ENCODE results near the gene STT3A. TPM values are rescaled to one million over a fixed set of nuclear protein-coding genes. Genes with fewer than 3 reads are reported as not detected.

STT3A gene
- total and polyA plus RNA-seq, 2 of the 13 experiments (the other 11 are each of a cell fraction or from before 2014, with no cell fraction given) = 229 to 319 TPM

GRCh38 chr11:125568970-125569914 lies 23.4 kb upstream of the STT3A start, which contains the start of gene EI24 (continued):
- TF ChIP-seq XRCC5 (optimal IDR thresholded peaks at IDR 0.05; ENCODE audit: low read length) (peak; percentile 84), NR2F2 (IDR thresholded peaks at IDR 0.05; ENCODE audit: borderline replicate concordance, low read depth) (no peak), ZNF552 (CRISPR knock-in tag; IDR thresholded peaks at IDR 0.05; ENCODE audit: borderline replicate concordance) (peak; percentile 61; the same call in 1 of the 2 replicates), ZNF562 (CRISPR knock-in tag; IDR thresholded peaks at IDR 0.05; ENCODE audit: borderline replicate concordance) (no peak), ZNF431 (CRISPR knock-in tag; IDR thresholded peaks at IDR 0.05; ENCODE audit: borderline replicate concordance, low read depth) (peak; percentile 59; the same call in 1 of the 2 replicates), ZNF281 (CRISPR knock-in tag; IDR thresholded peaks at IDR 0.05; ENCODE audit: borderline replicate concordance) (peak; percentile 14; the same call in 1 of the 2 replicates), CHD2 (IDR thresholded peaks at IDR 0.05; ENCODE audit: low read depth, low read length) (peak; percentile 37; the same call in 1 of the 2 replicates), HOMEZ (CRISPR knock-in tag; IDR thresholded peaks at IDR 0.05; ENCODE audit: low read depth) (0 out of 2 replicates have a peak, but pooled peaks have one; percentile 21), SMAD3 (CRISPR knock-in tag; IDR thresholded peaks at IDR 0.05) (0 out of 2 replicates have a peak, but pooled peaks have one; percentile 20), RAD21 (CRISPR knock-in tag; IDR thresholded peaks at IDR 0.05) (peak; percentile 52; the same call in 1 of the 2 replicates), SALL1 (CRISPR knock-in tag; IDR thresholded peaks at IDR 0.05) (peak; percentile 56), ZFP36L2 (CRISPR knock-in tag; IDR thresholded peaks at IDR 0.05) (no peak), ZKSCAN1 (IDR thresholded peaks at IDR 0.05; ENCODE audit: low read length) (no peak), NFYB (CRISPR knock-in tag; IDR thresholded peaks at IDR 0.05) (peak; percentile 56; the same call in 1 of the 2 replicates), BCL6 (CRISPR knock-in tag; IDR thresholded peaks at IDR 0.05) (0 out of 2 replicates have a peak, but pooled peaks have one; percentile 8), ZNF331 (CRISPR knock-in tag; IDR thresholded peaks at IDR 0.05) (peak; percentile 63; the same call in 1 of the 2 replicates), ZNF350 (CRISPR knock-in tag; IDR thresholded peaks at IDR 0.05; ENCODE audit: borderline replicate concordance, low read depth) (no peak), TMF1 (CRISPR knock-in tag; IDR thresholded peaks at IDR 0.05; ENCODE audit: low read depth) (0 out of 2 replicates have a peak, but pooled peaks have one; percentile 59), ELF4 (CRISPR knock-in tag; IDR thresholded peaks at IDR 0.05; ENCODE audit: borderline replicate concordance) (0 out of 2 replicates have a peak, but pooled peaks have one; percentile 16), SNAPC5 (CRISPR knock-in tag; IDR thresholded peaks at IDR 0.05; ENCODE audit: borderline replicate concordance) (no peak)
